ENCODE data around the gene SLC22A14. TPM values are rescaled to one million over a fixed set of nuclear protein-coding genes. Genes with fewer than 3 reads are reported as not detected.

The SLC22A14 gene
- total RNA-seq: under 0.01 and 0.17 TPM in 2 replicates

DNA sequence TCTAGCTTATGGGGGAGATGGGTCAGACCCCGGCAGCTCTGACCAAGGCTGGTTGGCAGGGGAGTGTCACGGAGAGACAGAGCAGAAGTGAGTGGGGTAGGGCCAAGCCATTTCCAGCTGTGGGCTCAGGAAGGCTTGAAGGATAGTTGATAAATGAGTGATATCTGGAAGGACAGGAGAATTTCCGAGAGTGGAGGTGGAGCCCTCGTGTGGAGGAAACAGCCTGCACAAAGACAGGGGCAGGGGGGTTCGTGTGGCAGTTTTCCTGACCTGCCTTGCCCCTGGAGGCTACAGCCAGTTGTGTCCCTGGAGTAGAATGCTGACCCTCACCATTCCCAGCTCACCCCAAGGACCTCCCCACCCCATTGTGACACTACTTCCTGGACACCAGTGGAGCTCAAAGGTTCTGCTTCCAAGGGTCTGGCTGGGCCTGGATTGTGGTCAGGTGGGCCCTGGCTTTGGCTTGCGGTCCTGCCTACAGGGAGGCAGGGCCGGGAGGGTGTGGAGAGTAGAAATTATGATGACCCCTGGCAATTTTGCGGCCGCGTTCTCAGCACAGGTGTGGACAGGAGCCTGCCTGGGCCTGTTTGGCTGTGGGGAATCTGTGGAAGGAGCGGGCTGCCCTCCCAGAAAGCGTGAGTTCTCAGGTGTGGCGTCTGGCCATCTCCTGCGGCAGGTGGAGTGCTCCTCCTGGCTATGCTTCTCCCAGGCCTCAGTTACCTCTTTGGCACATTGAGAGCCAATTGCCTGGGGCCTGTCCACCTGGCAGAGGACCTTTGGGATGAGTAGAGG is at the start of gene SLC22A14:
TSS of gene SLC22A14 (plus strand) at position 400 of the 792 bp plus-strand sequence. CDS start 23,733 bp downstream, outside the sequence.

DNA sequence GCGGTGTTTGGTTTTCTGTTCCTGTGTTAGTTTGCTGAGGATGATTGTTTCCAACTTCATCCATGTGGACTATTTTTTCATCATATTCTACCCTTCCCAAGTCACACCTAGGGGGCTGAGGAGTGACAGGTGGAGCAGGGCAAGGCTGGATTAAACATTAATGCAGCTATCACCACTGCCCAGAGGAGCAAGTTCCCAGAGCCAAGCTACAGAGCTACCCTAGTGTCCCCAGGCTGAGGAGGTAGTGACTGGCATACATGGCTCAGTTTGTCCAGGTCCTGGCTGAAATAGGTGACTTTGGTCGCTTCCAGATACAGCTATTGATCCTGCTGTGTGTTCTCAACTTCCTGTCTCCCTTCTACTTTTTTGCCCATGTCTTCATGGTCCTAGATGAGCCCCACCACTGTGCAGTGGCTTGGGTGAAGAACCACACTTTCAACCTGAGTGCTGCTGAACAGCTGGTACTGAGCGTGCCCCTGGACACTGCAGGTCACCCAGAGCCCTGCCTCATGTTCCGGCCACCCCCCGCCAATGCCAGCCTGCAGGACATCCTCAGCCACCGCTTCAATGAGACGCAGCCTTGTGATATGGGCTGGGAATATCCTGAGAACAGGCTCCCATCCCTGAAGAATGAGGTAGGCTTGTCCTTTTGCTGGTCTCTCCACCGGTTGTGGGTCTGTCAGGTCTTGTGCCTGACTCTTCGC is 16.3 kb upstream of the SLC22A14 start, which contains the start of gene SLC22A13:
TSS of gene SLC22A13 (plus strand) at position 209 of the 704 bp plus-strand sequence. CDS start at position 258, 49 bp downstream.

GRCh38 chr3:38346587-38347410 is 64.7 kb downstream of the SLC22A14 start, which contains the start of gene XYLB:
Gene XYLB (plus strand): TSS chr3:38346785. CDS start chr3:38346869, 84 bp downstream.

Other genes starting within 250 kb of the SLC22A14 start
- 0.09 and 0.16 TPM in 2 replicates for gene DLEC1, start 243.1 kb upstream of the SLC22A14 start, total RNA-seq
- 54.1 and 66.0 TPM in 2 replicates for gene ACAA1, start 145.2 kb upstream of the SLC22A14 start, total RNA-seq
- 7.5 and 8.8 TPM in 2 replicates for gene MYD88, start 143.6 kb upstream of the SLC22A14 start, total RNA-seq
- gene OXSR1, start 116.8 kb upstream of the SLC22A14 start, total RNA-seq: 13.1 and 18.4 TPM in 2 replicates
- gene SLC22A13, start 16.5 kb upstream of the SLC22A14 start, total RNA-seq: under 0.01 and 0.09 TPM in 2 replicates
- gene XYLB, start 64.5 kb downstream of the SLC22A14 start, total RNA-seq: 3.6 and 5.8 TPM in 2 replicates
- gene ACVR2B, start 171.6 kb downstream of the SLC22A14 start, total RNA-seq: 0.95 and 1.7 TPM in 2 replicates
- 5.9 and 7.6 TPM in 2 replicates for gene EXOG, start 214.0 kb downstream of the SLC22A14 start, total RNA-seq